Liver (tissue), 3 donors: Measurements from ENCODE around the gene FHDC1.

Experiments used
- FOXA1 ChIP-seq: IDR thresholded peaks from 2 replicates; pipeline ENCODE4 v1.6.1; 2016; ENCODE audit warnings: antibody characterized with exemption
- HNF4A ChIP-seq, 2 donors: conservative IDR thresholded peaks; 2 replicates each; pipeline ENCODE4 v1.6.1; 2016; ENCODE audit warnings: antibody characterized with exemption in 2 of 2, mild to moderate bottlenecking in 2 of 2
- JUND ChIP-seq, 2 donors: IDR thresholded peaks; 2 replicates each; pipeline ENCODE4 v1.6.1; 2016; ENCODE audit warnings: antibody characterized with exemption in 2 of 2
- TAF1 ChIP-seq: conservative IDR thresholded peaks from 2 replicates; pipeline ENCODE4 v1.6.1; 2016; ENCODE audit warnings: antibody characterized with exemption, mild to moderate bottlenecking
- TF ChIP-seq, protein P1 (sequence below): fragments of 150-350 bp; IDR thresholded peaks from 2 replicates; pipeline ENCODE4 v1.5.1; 2017; ENCODE audit warnings: improper control_type of control experiment, low read depth, low read length; ENCODE audit not compliant: missing input control
- TF ChIP-seq, protein P2 (sequence below): IDR thresholded peaks from 2 replicates; pipeline ENCODE4 v1.6.1; 2016; ENCODE audit warnings: antibody characterized with exemption, mild to moderate bottlenecking
- TF ChIP-seq, protein P3 (sequence below): IDR thresholded peaks from 2 replicates; pipeline ENCODE4 v1.6.1; 2016; ENCODE audit warnings: antibody characterized with exemption
- donor health status: healthy.
- donor health status: healthy.

- no peak for TF ChIP-seq FOXA1
- TF ChIP-seq, protein P1, sequence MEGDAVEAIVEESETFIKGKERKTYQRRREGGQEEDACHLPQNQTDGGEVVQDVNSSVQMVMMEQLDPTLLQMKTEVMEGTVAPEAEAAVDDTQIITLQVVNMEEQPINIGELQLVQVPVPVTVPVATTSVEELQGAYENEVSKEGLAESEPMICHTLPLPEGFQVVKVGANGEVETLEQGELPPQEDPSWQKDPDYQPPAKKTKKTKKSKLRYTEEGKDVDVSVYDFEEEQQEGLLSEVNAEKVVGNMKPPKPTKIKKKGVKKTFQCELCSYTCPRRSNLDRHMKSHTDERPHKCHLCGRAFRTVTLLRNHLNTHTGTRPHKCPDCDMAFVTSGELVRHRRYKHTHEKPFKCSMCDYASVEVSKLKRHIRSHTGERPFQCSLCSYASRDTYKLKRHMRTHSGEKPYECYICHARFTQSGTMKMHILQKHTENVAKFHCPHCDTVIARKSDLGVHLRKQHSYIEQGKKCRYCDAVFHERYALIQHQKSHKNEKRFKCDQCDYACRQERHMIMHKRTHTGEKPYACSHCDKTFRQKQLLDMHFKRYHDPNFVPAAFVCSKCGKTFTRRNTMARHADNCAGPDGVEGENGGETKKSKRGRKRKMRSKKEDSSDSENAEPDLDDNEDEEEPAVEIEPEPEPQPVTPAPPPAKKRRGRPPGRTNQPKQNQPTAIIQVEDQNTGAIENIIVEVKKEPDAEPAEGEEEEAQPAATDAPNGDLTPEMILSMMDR = no peak
- TF ChIP-seq, protein P2, sequence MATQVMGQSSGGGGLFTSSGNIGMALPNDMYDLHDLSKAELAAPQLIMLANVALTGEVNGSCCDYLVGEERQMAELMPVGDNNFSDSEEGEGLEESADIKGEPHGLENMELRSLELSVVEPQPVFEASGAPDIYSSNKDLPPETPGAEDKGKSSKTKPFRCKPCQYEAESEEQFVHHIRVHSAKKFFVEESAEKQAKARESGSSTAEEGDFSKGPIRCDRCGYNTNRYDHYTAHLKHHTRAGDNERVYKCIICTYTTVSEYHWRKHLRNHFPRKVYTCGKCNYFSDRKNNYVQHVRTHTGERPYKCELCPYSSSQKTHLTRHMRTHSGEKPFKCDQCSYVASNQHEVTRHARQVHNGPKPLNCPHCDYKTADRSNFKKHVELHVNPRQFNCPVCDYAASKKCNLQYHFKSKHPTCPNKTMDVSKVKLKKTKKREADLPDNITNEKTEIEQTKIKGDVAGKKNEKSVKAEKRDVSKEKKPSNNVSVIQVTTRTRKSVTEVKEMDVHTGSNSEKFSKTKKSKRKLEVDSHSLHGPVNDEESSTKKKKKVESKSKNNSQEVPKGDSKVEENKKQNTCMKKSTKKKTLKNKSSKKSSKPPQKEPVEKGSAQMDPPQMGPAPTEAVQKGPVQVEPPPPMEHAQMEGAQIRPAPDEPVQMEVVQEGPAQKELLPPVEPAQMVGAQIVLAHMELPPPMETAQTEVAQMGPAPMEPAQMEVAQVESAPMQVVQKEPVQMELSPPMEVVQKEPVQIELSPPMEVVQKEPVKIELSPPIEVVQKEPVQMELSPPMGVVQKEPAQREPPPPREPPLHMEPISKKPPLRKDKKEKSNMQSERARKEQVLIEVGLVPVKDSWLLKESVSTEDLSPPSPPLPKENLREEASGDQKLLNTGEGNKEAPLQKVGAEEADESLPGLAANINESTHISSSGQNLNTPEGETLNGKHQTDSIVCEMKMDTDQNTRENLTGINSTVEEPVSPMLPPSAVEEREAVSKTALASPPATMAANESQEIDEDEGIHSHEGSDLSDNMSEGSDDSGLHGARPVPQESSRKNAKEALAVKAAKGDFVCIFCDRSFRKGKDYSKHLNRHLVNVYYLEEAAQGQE = no peak
- no peak for TF ChIP-seq JUND (IDR thresholded peaks at IDR 0.05)
- no peak for TF ChIP-seq TAF1
- TF ChIP-seq, protein P3, sequence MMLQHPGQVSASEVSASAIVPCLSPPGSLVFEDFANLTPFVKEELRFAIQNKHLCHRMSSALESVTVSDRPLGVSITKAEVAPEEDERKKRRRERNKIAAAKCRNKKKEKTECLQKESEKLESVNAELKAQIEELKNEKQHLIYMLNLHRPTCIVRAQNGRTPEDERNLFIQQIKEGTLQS = no peak
- TF ChIP-seq HNF4A (conservative IDR thresholded peaks at IDR 0.05) = no peak
Measured at GRCh38 chr4:152945639-152946038, 9.5 kb downstream of the FHDC1 start.
